ENCODE measurements around the gene APCDD1. TPM values are rescaled to one million over a fixed set of nuclear protein-coding genes. Genes with fewer than 3 reads are reported as not detected.

The APCDD1 gene
- total RNA-seq = 10 to 100 TPM in 2 of 4 donors, 1 to 10 TPM in 2; 4.6 to 13.0 (median 7.5) TPM

GRCh38 chr18:10453806-10454680 lies at the start of gene APCDD1:
Gene APCDD1 (plus strand): TSS chr18:10454635. CDS start chr18:10454982, 347 bp downstream.
- H3K9me3 ChIP-seq = no peaks in the 10 kb centered on the region
- ATAC-seq (peak; percentile 57 to 69), DNase-seq (peak; percentile 35 to 54)
- TF ChIP-seq POLR2A (IDR thresholded peaks at IDR 0.05) (peak in 1 of 2 donors; percentile 59), CTCF (IDR thresholded peaks at IDR 0.05 in 4 of 5, conservative IDR thresholded peaks at IDR 0.05 in 1 of 5) (no peak)
- H3K36me3 ChIP-seq = no peaks in the 10 kb centered on the region
- peak within 1 kb of the TSS; percentile 70 to 83 (median 76) for H3K27ac ChIP-seq
- in situ Hi-C loops (cut with MboI; ENCODE audit: low sequenced_read_pairs in 4 of 4) (no loop called here), intact Hi-C loops (cut with DNase I; ENCODE audit: low total_unique reads) (loop anchor here (1.0 kb wide), 1 partner anchor 23 kb away; no protein-coding TSS in a partner anchor)
- H3K27me3 ChIP-seq = peaks cover 23 to 39% (median 32%) of the 10 kb centered on the region in 3 donors
- peak within 1 kb of the TSS; percentile 50 to 67 (median 57) for H3K4me3 ChIP-seq
- peaks cover 0 to 14% of the 10 kb centered on the region in 2 donors for H3K4me1 ChIP-seq

- no peaks in the 10 kb centered on the region for H3K36me3 ChIP-seq
- no peaks in the 10 kb centered on the region for H3K9me3 ChIP-seq
- no peak for DNase-seq
- H3K27me3 ChIP-seq = no peaks in the 10 kb centered on the region
- ATAC-seq = peak in 1 of 2 donors; percentile 36
- intact Hi-C loops (cut with DNase I; ENCODE audit: low total_unique reads) = no loop called here
- no peaks in the 10 kb centered on the region for H3K4me1 ChIP-seq
- no peak for TF ChIP-seq CTCF (IDR thresholded peaks at IDR 0.05 in 4 of 5, conservative IDR thresholded peaks at IDR 0.05 in 1 of 5)
- no peak for TF ChIP-seq POLR2A (IDR thresholded peaks at IDR 0.05)
- in situ Hi-C loops (cut with MboI; ENCODE audit: low sequenced_read_pairs in 4 of 4) = no loop called here
- H3K4me3 ChIP-seq = no peak overlapping the region
- no peak overlapping the region for H3K27ac ChIP-seq
Measured at GRCh38 chr18:10405014-10405493, 49.4 kb upstream of the APCDD1 start.

GRCh38 chr18:10405816-10406663 lies 48.4 kb upstream of the APCDD1 start:
- no peak overlapping the region for H3K27ac ChIP-seq
- TF ChIP-seq CTCF (IDR thresholded peaks at IDR 0.05 in 4 of 5, conservative IDR thresholded peaks at IDR 0.05 in 1 of 5) = no peak
- TF ChIP-seq POLR2A (IDR thresholded peaks at IDR 0.05) = no peak
- intact Hi-C loops (cut with DNase I; ENCODE audit: low total_unique reads) (no loop called here), in situ Hi-C loops (cut with MboI; ENCODE audit: low sequenced_read_pairs in 4 of 4) (no loop called here)
- no peak overlapping the region for H3K4me3 ChIP-seq
- H3K36me3 ChIP-seq = no peaks in the 10 kb centered on the region
- H3K9me3 ChIP-seq = no peaks in the 10 kb centered on the region
- ATAC-seq (no peak), DNase-seq (no peak)
- H3K27me3 ChIP-seq = no peaks in the 10 kb centered on the region
- no peaks in the 10 kb centered on the region for H3K4me1 ChIP-seq

GRCh38 chr18:10408131-10408530 lies 46.3 kb upstream of the APCDD1 start:
- TF ChIP-seq POLR2A (IDR thresholded peaks at IDR 0.05) = no peak
- TF ChIP-seq CTCF (IDR thresholded peaks at IDR 0.05 in 4 of 5, conservative IDR thresholded peaks at IDR 0.05 in 1 of 5) = no peak
- in situ Hi-C loops (cut with MboI; ENCODE audit: low sequenced_read_pairs in 4 of 4) (no loop called here), intact Hi-C loops (cut with DNase I; ENCODE audit: low total_unique reads) (no loop called here)
- H3K9me3 ChIP-seq = no peaks in the 10 kb centered on the region
- no peaks in the 10 kb centered on the region for H3K4me1 ChIP-seq
- no peak for ATAC-seq
- no peak for DNase-seq
- H3K4me3 ChIP-seq = no peak overlapping the region
- H3K36me3 ChIP-seq = no peaks in the 10 kb centered on the region
- H3K27ac ChIP-seq = no peak overlapping the region
- no peaks in the 10 kb centered on the region for H3K27me3 ChIP-seq
